Fibroblast of skin of abdomen (primary cell): Measurements from ENCODE around the gene SYNE3.

Experiments used
- DNase-seq: peaks from one replicate; pipeline ENCODE4 v3.0.0-alpha.2; 2013

Gene SYNE3

GRCh38 chr14:95504135-95505029, 12.1 kb downstream of the SYNE3 start:
- DNase-seq = peak; percentile 58

GRCh38 chr14:95503365-95504134, 12.9 kb downstream of the SYNE3 start:
- no peak for DNase-seq

DNA sequence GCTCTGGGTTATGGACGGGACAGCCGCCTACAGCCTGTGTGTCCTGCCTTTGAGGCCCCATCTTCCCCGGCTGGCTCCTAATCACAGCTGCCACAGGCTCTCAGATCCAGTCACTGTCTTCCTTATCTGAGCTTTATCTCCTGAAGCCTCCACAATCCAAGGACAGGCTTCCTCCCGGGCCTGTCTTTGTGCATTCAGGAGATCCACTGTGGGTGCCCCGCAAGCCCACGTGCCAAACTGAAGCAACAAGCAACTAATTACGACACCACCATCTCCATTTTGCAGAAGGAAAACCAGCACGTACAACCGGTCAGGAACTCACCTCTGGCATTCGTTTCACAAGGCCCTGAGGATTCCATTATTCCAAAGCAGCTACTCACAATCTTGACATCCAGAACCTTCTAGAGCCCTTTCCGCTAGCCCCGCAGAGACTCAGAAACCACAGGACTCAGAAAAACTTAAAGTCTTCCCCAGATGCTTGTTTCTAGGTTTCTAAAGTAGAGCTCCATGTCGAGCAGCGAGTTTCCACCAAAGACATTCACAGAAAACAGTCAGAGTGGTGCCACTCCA, 14.0 kb downstream of the SYNE3 start:
- no peak for DNase-seq

DNA sequence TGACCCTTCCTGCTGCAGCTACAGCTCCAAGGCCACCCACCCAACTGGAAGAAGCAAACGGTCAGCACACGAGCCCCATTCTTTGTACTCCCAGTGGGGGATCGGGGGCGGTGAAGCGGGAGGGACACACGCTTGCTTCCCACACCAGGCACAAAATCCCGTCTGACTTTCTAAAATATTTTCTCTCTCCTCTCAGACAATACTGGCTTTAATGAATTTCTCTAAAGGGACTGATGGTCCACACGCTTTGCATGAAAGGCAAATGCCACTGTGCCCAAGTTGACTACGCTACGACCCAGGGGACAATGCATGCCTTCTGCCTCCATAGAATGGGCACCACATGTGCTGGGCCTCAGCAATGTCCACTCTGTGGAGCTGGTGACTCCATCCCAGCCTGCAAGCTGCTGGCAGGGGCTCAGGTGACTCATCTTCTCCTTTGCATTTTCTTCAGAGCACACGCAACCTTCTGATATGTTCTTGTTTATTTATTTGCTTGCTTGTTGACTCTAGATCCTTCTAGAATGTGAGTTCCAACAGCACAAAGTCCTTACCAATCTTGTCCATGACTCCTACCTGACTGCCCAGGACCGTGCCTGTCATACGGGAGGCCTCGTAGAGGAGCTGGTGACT, 15.6 kb downstream of the SYNE3 start:
- DNase-seq = peak; percentile 71

GRCh38 chr14:95500201-95500681, 16.2 kb downstream of the SYNE3 start:
- no peak for DNase-seq

GRCh38 chr14:95499354-95499750, 17.1 kb downstream of the SYNE3 start:
- DNase-seq = no peak

DNA sequence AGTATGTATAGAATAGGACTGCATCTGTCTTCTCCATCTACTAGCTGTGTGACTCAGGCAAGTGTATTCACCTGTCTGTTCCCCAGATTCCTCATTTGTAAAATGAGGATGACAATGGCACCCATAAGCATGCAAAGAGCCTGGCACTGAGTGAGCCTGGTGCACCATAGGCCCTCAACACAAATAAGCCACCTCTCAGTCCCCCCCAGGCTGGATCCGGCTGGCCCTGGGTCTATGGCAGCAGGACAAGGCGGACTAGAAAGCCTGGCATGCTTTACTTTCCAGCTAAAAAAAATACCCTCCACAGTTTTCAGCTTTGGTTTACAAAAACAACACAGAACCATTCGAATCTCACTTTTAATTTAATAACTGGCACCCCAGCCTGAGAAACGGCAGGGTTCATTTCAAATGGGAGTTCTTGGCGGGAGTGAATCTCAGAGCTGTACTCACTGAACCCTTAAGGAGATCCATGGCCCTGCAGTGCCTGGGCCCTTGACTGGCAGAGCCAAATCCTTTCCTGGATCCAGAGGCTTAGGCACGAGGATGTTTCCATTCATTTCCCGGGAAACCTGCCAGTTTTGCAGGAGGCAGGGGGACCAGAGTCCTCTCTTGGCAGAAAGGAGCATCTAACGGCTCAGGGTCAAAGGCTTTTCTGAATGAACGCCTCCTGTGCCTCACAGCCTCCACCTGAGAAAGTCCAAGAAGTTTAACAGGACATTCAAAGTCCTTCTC, 17.7 kb downstream of the SYNE3 start:
- no peak for DNase-seq

DNA sequence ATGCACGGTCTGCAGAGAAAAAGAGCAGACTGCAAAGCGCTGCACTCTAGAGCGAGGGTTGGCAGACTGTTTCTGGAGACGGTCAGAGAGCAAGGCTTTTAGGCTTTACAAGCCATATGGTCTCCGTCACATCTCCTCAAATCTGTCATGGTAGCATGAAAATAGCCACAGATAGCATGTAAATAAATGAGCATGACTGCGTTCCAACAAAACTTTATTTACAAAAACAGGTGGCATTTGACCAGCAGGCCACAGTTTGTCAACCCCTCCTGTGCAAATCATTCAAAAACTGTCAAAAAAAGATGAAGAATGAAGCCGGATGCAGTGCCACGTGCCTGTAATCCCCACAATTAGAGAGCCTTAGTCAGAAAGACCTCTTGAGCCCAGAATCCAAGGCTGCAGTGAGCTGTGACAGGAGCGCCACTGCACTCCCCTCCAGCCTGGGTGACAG, 18.9 kb downstream of the SYNE3 start:
- DNase-seq = no peak

- DNase-seq = peak; percentile 58
Observed at GRCh38 chr14:95496690-95497259, 19.7 kb downstream of the SYNE3 start.

DNA sequence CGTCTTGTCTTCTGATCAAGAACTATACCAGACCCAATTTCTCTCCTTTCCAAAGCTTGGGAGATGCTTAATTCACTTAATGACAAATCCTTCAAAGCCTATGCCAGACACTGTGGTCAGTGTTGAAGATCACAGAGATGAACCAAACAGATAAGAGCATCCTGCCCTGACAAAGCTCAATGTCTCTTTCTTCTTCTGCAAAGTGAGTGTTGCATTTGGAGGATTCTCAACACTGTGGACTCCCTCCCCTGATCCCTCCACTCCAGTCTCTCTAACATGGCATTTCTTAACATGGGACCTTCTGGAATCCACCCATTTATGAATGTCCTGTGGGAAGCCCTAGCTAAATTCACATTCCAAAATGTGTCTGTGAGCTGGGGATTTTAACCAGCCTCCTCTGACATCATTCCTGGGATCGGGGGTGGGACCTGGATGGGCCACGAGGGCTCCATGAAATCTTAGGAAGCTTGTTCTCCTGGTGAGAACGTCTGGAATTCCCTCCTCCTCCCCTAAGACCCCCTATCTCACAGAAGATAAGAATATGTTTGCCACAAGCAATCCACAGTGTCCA, 20.3 kb downstream of the SYNE3 start:
- peak; percentile 24 for DNase-seq

GRCh38 chr14:95495538-95496025, 20.9 kb downstream of the SYNE3 start:
- no peak for DNase-seq

DNA sequence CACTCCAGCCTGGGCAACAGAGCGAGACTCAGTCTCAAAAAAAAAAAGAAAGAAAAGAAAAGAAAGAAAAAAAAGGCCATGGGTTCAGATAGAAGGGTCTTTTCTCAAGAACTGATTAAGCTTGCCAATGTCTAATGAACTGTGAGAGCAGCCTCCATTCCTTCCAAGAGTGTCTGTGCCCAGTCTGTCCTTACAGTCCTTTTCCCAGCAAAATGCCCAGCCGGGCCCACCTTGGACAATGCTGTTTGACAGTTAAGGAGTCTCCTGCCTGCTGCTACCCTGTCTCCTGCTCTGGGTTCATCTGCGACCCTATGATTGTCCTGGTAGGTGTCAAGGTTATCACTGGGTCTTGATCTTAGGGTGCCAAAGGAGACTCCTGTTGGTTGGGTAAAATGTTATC, 21.4 kb downstream of the SYNE3 start:
- no peak for DNase-seq

DNA sequence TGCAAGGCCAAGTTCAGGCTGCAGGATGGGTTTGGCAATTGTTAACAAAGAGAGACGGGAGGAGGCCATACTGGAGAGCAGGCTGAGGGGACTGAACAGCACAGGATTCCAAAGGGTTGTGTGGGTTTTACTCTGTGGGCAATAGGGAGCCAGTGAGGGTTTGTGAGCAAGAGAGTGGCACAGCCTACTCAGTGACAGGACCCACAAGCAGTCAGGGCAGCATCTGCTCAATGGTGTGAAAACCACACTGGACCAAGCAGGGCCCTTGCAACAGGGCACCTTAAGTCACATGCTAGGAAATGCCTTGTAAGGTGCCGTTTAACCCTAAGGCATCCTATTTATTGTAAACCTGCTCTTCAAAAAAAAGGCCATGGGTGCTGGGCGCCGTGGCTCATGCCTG, 22.0 kb downstream of the SYNE3 start:
- DNase-seq = no peak

DNA sequence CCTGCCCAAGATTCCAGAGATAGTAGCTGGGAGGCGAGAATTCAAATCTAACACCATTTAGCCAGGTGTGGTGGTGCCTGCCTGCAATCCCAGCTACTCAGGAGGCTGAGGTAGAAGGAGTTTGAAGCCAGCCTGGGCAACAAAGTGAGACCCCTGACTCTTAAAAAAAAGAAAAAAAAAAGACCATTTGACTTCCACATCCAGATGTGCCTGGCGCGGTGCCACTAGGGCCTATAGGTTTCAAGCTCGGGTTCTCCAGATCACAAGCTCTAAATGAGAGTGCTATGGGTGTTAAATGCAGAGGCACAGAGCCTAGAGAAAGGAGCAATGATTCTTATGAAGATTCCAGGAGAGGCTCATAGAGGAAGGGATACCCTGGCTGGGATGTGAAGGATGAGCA, 22.5 kb downstream of the SYNE3 start:
- no peak for DNase-seq

- DNase-seq = no peak
Observed at GRCh38 chr14:95493503-95493902, 22.9 kb downstream of the SYNE3 start.

- DNase-seq = no peak
Observed at GRCh38 chr14:95491936-95492608, 24.4 kb downstream of the SYNE3 start.

DNA sequence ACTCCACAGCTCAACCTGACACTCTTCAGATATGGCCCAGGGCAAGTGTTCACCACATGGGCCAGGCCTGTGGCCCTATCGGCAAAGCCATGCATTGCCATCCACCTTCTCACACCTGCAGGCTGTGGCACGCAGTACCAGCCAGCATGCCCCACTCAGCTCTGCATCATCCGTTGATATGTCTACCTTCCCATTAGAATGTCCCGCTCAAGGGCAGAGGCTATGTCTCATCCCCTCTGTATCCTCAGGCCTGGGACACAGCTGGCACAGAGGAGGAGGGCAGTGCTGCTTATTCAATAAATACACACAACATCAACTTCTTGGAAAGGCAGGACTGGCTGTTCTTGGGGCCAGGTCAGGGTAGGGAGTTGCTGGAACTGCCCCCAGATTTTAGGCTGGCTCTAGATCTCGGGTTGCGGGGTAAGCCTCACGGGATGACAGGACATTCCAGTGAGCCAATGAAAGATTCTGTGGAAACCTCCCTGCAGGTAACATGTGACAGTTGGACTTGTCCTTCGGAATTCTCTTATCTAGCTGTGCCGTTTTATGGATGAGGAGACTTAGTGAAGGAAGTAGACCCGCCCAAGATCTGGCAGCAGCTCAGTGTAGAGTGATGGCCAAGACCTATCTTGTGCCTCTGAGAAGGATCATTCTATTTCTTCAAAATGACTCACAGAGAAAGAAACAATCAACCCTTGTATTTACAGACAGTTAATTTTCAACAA, 25.6 kb downstream of the SYNE3 start:
- DNase-seq = no peak

GRCh38 chr14:95490138-95490509, 26.3 kb downstream of the SYNE3 start:
- no peak for DNase-seq

DNA sequence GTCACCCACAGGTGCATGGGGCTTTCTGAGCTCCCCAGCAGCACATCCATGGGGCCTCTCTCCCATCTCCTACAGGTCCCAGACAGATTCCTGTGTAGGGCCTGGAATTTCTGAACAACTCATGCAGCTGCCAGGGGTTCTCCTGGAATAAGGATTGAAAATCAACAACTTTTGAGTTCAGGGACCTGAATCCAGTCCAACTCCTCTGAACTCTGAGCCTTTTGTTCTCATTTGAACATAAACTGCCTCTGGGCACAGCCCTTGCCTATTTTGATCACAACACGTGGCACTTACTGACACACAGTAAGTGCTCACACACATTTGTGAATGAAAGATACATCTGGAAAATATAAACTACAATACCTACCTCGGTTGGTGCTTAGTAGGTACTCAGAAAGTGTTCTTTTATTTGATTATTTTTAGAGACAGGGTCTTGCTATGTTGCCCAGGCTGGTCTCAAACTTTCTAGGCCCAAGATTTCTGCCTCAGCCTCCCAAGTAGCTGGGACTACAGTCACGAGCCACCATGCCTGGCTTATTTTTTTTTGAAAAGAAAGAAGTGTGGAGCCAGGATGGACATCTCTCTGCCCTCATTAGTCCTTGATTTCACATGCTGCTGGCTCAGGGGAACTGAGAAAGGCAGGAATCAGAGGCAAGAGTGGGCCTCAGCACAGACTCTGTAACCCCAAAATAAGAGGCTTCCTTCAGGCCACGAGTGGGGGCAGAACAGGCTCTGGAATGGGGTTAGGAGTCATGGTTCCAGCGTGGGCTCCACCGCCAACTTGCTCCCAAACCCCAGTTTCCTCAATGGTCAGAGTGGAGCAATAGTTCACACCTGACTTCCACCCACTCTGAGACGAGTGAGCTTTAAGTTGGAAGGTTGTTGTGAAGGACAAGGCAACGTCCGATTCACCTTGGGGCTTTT, 27.0 kb downstream of the SYNE3 start:
- no peak for DNase-seq
